GM12865 (cell line): ENCODE measurements around the gene IQCB1.
"Not testable (repeated sequence)": the region's sequence is repeated elsewhere in the genome, so short reads cannot be mapped to it uniquely, and the experiment has no call there.

Experiments
- DNase-seq: peaks from one replicate; pipeline ENCODE4 v3.0.0; 2010; ENCODE audit warnings: low read depth
- H3K4me3 ChIP-seq: 2 replicates; pipeline ENCODE4 v1.5.1; 2011; ENCODE audit warnings: mild to moderate bottlenecking, low read depth, low read length, control low read depth
- CTCF ChIP-seq: IDR thresholded peaks from 2 replicates; pipeline ENCODE4 v1.5.1; 2011; ENCODE audit warnings: low read length, control low read depth, low read depth, inconsistent platforms; ENCODE audit not compliant: insufficient read depth; ENCODE audit errors: missing control alignments

Gene IQCB1

GRCh38 chr3:121834671-121835464, at the start of gene IQCB1, which contains the start of gene EAF2:
IQCB1 (minus strand) TSS chr3:121835060; CDS start chr3:121828960, 6,100 bp downstream.
EAF2 (plus strand) TSS chr3:121835209; CDS start chr3:121835286, 77 bp downstream.
- peak within 1 kb of the TSS; percentile 85 for H3K4me3 ChIP-seq
- peak; percentile 99 for DNase-seq
- TF ChIP-seq CTCF: no peak

GRCh38 chr3:121883507-121883906, 48.6 kb upstream of the IQCB1 start:
- peak; percentile 29 for TF ChIP-seq CTCF
- DNase-seq: peak; percentile 28
- H3K4me3 ChIP-seq: no peak overlapping the region

DNA sequence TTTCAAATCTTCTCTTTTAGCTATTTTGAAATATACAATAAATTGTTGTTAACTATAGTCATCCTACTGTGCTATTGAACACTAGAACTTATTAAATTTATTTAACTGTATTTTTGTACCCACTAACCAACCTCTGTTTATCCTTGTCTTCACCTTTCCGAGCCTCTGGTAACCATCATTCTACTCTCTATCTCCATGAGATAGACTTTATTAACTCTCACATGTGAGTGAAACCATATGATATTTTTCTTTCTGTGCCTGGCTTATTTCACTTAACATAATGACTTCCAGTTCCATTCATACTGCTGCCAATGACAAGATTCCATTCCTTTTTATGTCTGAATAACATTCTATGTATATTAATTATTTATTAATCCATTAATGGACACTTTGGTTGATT, 43.6 kb upstream of the IQCB1 start:
- DNase-seq: no peak
- no peak for TF ChIP-seq CTCF
- H3K4me3 ChIP-seq: no peak overlapping the region

GRCh38 chr3:121871430-121871829, 36.6 kb upstream of the IQCB1 start:
- H3K4me3 ChIP-seq: no peak overlapping the region
- DNase-seq: no peak
- no peak for TF ChIP-seq CTCF

DNA sequence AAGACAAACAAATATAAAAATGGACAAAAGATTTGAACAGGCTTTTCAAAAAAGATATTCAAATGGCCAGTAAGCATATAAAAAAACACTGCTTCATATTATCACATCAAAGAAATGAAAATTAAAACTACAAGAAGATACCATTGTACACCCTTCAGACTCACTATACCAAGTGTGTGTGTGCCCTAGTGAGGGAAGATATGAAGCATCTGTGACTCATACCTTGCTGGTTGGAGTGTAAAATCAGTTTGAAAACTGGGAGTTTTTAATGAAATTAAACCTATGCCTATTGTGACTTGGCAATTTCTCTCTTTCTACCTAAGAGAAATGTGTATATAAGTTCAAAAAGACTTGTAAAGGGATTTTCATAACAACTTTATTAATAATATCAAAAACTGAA, 35.9 kb upstream of the IQCB1 start:
- H3K4me3 ChIP-seq: no peak overlapping the region
- no peak for DNase-seq
- no peak for TF ChIP-seq CTCF

DNA sequence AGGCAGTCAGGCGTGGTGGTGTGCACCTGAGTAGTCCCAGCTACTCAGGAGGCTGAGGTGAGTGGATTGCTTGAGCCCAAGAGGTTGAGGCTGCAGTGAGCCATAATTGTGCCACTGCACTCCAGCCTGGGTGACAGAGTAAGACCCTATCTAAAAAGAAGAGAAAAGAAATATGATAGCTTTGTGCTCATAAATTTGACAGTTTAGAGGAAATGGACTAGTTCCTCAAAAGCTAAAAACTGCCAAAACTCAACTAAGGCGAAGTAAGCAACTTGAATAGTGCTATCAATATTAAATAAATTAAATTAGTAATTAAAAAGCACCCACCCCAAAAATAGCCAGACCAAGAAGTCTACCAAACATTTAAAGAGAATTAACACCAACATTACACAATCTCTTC, 34.9 kb upstream of the IQCB1 start:
- H3K4me3 ChIP-seq: no peak overlapping the region
- TF ChIP-seq CTCF: no peak
- DNase-seq: no peak

DNA sequence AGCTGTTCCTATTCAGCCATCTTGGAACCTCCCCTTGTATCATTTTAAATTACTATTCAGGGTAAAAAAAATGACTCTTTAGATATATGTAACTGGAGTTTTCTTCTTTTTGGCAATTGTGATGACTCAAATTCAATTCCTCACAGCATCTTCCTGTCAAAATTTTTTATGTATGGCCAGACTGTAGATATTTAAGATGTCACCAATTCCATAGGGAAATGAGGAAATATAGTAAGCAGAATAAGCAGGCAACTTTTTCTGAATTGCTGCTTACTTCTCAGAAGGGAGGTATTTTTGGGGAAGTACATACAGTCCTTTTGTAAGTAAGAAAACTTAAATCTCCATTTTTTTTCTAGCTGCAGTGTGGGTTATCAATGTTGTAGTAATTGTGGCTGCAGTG, 28.9 kb upstream of the IQCB1 start:
- DNase-seq: no peak
- TF ChIP-seq CTCF: no peak
- H3K4me3 ChIP-seq: no peak overlapping the region

DNA sequence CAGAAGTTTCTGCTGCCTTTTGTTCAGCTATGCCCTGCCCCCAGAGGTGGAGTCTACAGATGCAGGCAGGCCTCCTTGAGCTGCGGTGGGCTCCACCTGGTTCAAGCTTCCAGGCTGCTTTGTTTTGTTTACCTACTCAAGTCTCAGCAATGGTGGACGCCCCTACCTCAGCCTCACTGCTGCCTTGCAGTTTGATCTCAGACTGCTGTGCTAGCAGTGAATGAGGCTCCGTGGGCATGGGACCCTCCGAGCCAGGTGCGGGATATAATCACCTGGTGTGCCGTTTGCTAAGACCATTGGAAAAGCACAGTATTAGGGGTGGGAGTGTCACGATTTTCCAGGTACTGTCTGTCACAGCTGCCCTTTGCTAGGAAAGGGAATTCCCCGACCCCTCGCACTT, 28.4 kb upstream of the IQCB1 start:
- not testable (repeated sequence) for H3K4me3 ChIP-seq, DNase-seq

DNA sequence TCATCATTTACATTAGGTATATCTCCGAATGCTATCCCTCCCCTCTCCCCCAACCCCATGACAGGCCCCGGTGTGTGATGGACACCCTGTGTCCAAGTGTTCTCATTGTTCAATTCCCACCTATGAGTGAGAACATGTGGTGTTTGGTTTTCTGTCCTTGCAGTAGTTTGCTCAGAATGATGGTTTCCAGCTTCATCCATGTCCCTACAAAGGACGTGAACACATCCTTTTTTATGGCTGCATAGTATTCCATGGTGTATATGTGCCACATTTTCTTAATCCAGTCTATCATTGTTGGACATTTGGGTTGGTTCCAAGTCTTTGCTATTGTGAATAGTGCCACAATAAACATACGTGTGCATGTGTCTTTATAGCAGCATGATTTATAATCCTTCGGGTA, 22.9 kb upstream of the IQCB1 start:
- not testable (repeated sequence) for H3K4me3 ChIP-seq, DNase-seq
